Erythroblast (primary cell): ENCODE data around the gene DHX8.

ENCODE experiments used
- GATA1 ChIP-seq: IDR thresholded peaks from 2 replicates; pipeline ENCODE4 v1.6.1; 2011; ENCODE audit warnings: low read depth, mild to moderate bottlenecking, control low read depth, low read length, moderate library complexity
- POLR2A ChIP-seq: IDR thresholded peaks from 2 replicates; pipeline ENCODE4 v1.6.1; 2011; ENCODE audit warnings: mild to moderate bottlenecking, low read length

GRCh38 chr17:43444223-43445008 lies 39.4 kb upstream of the DHX8 start:
- TF ChIP-seq POLR2A (no peak), GATA1 (no peak)
